ENCODE measurements around the gene RASL11A. TPM values are rescaled to one million over a fixed set of nuclear protein-coding genes. Genes with fewer than 3 reads are reported as not detected.

Gene RASL11A
- total and polyA plus RNA-seq, 2 of the 13 experiments (the other 11 are each of a cell fraction or from before 2014, with no cell fraction given) = 3.0 to 4.1 TPM

DNA sequence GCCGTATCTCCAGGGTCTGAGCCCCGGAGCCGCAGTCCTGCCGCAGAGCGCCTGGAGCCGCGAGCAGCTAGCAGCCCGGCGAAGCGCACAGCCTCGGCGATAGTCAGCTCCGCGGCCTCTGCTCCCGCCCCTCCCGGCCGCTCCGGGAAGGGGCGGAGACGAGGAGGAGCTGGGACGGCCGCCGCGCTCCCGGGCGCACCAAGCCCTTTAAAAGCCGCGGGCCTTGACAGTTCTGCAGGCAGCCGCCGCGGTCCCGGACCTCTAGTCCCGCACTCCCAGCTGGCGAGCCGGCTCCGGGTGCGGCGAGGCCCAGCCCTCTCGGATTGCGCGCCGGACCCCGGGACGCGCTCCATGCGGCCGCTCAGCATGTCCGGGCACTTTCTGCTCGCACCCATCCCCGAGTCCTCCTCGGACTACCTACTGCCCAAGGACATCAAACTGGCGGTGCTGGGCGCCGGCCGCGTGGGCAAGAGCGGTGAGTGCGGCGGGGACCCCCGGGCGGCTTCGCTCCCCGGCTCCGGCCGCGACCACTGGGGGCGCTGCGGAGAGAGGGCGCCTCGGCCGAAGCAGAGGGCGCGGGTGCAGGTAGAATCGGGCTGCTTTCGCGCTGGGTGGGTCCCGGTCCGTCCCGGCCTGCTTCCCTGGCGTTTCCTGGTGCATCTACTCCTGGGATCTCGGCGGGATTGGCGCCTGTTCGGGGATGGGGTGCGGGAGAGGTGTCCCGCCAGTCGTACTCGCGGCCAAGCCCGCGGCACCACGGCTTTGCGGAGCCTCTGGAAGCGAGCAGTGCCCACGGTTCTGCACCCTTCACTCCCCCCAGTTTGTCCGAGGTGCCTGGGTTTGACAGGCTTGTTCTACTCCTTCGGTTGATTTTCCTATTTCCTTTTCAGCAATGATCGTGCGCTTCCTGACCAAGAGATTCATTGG lies at the start of gene RASL11A (continued):
- TF ChIP-seq, protein P1, sequence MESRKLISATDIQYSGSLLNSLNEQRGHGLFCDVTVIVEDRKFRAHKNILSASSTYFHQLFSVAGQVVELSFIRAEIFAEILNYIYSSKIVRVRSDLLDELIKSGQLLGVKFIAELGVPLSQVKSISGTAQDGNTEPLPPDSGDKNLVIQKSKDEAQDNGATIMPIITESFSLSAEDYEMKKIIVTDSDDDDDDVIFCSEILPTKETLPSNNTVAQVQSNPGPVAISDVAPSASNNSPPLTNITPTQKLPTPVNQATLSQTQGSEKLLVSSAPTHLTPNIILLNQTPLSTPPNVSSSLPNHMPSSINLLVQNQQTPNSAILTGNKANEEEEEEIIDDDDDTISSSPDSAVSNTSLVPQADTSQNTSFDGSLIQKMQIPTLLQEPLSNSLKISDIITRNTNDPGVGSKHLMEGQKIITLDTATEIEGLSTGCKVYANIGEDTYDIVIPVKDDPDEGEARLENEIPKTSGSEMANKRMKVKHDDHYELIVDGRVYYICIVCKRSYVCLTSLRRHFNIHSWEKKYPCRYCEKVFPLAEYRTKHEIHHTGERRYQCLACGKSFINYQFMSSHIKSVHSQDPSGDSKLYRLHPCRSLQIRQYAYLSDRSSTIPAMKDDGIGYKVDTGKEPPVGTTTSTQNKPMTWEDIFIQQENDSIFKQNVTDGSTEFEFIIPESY (CRISPR knock-in tag; IDR thresholded peaks at IDR 0.05) = peak; percentile 46; the same call in 1 of the 2 replicates
- TF ChIP-seq, protein P2, sequence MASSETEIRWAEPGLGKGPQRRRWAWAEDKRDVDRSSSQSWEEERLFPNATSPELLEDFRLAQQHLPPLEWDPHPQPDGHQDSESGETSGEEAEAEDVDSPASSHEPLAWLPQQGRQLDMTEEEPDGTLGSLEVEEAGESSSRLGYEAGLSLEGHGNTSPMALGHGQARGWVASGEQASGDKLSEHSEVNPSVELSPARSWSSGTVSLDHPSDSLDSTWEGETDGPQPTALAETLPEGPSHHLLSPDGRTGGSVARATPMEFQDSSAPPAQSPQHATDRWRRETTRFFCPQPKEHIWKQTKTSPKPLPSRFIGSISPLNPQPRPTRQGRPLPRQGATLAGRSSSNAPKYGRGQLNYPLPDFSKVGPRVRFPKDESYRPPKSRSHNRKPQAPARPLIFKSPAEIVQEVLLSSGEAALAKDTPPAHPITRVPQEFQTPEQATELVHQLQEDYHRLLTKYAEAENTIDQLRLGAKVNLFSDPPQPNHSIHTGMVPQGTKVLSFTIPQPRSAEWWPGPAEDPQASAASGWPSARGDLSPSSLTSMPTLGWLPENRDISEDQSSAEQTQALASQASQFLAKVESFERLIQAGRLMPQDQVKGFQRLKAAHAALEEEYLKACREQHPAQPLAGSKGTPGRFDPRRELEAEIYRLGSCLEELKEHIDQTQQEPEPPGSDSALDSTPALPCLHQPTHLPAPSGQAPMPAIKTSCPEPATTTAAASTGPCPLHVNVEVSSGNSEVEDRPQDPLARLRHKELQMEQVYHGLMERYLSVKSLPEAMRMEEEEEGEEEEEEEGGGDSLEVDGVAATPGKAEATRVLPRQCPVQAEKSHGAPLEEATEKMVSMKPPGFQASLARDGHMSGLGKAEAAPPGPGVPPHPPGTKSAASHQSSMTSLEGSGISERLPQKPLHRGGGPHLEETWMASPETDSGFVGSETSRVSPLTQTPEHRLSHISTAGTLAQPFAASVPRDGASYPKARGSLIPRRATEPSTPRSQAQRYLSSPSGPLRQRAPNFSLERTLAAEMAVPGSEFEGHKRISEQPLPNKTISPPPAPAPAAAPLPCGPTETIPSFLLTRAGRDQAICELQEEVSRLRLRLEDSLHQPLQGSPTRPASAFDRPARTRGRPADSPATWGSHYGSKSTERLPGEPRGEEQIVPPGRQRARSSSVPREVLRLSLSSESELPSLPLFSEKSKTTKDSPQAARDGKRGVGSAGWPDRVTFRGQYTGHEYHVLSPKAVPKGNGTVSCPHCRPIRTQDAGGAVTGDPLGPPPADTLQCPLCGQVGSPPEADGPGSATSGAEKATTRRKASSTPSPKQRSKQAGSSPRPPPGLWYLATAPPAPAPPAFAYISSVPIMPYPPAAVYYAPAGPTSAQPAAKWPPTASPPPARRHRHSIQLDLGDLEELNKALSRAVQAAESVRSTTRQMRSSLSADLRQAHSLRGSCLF (CRISPR knock-in tag; IDR thresholded peaks at IDR 0.05; ENCODE audit: borderline replicate concordance) = no peak
- TF ChIP-seq ZEB1 (IDR thresholded peaks at IDR 0.05; ENCODE audit: insufficient replicate concordance, low read depth) = no peak
- peak; percentile 57; the same call in 1 of the 2 replicates for TF ChIP-seq GLI4 (CRISPR knock-in tag; IDR thresholded peaks at IDR 0.05; ENCODE audit: borderline replicate concordance)
- TF ChIP-seq KLF12 (CRISPR knock-in tag; IDR thresholded peaks at IDR 0.05; ENCODE audit: borderline replicate concordance) = 0 out of 2 replicates have a peak, but pooled peaks have one; percentile 62
- no peak for TF ChIP-seq NPAS2 (CRISPR knock-in tag; IDR thresholded peaks at IDR 0.05; ENCODE audit: borderline replicate concordance)
- TF ChIP-seq, protein P3, sequence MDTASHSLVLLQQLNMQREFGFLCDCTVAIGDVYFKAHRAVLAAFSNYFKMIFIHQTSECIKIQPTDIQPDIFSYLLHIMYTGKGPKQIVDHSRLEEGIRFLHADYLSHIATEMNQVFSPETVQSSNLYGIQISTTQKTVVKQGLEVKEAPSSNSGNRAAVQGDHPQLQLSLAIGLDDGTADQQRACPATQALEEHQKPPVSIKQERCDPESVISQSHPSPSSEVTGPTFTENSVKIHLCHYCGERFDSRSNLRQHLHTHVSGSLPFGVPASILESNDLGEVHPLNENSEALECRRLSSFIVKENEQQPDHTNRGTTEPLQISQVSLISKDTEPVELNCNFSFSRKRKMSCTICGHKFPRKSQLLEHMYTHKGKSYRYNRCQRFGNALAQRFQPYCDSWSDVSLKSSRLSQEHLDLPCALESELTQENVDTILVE (CRISPR knock-in tag; IDR thresholded peaks at IDR 0.05) = no peak; the same call in 1 of the 2 replicates
- no peak for TF ChIP-seq ZNF746 (CRISPR knock-in tag; IDR thresholded peaks at IDR 0.05)
- TF ChIP-seq SOX13 (IDR thresholded peaks at IDR 0.05) = no peak
- no peak for TF ChIP-seq SOX13 (CRISPR knock-in tag; conservative IDR thresholded peaks at IDR 0.05 in 1 of 2, IDR thresholded peaks at IDR 0.05 in 1 of 2)
- TF ChIP-seq ZNF234 (CRISPR knock-in tag; conservative IDR thresholded peaks at IDR 0.05) = no peak; the same call in 1 of the 2 replicates
- 0 out of 2 replicates have a peak, but pooled peaks have one; percentile 4 for TF ChIP-seq KDM1A (CRISPR knock-in tag; IDR thresholded peaks at IDR 0.05)
- no peak for TF ChIP-seq ZNF660 (CRISPR knock-in tag; IDR thresholded peaks at IDR 0.05; ENCODE audit: borderline replicate concordance, low read depth)
- TF ChIP-seq YEATS4 (CRISPR knock-in tag; IDR thresholded peaks at IDR 0.05; ENCODE audit: borderline replicate concordance) = peak; percentile 65
- TF ChIP-seq ZNF335 (CRISPR knock-in tag; IDR thresholded peaks at IDR 0.05) = peak; percentile 84
- TF ChIP-seq ZNF577 (CRISPR knock-in tag; IDR thresholded peaks at IDR 0.05; ENCODE audit: borderline replicate concordance, low read depth) = no peak
- no peak; the same call in 1 of the 2 replicates for TF ChIP-seq BCL6 (CRISPR knock-in tag; IDR thresholded peaks at IDR 0.05)
- TF ChIP-seq ZNF460 (CRISPR knock-in tag; IDR thresholded peaks at IDR 0.05; ENCODE audit: borderline replicate concordance) = no peak
- TF ChIP-seq, protein P4, sequence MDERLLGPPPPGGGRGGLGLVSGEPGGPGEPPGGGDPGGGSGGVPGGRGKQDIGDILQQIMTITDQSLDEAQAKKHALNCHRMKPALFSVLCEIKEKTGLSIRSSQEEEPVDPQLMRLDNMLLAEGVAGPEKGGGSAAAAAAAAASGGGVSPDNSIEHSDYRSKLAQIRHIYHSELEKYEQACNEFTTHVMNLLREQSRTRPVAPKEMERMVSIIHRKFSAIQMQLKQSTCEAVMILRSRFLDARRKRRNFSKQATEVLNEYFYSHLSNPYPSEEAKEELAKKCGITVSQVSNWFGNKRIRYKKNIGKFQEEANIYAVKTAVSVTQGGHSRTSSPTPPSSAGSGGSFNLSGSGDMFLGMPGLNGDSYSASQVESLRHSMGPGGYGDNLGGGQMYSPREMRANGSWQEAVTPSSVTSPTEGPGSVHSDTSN (CRISPR knock-in tag; IDR thresholded peaks at IDR 0.05) = no peak
